ENCODE results near the gene CD40. TPM values are rescaled to one million over a fixed set of nuclear protein-coding genes. Genes with fewer than 3 reads are reported as not detected.

CD40 gene
- total RNA-seq, 2 donors from 2014 or later, result 0.68 to 5.8 TPM

- H3K4me1 Mint-ChIP-seq, result peaks cover 3% of the 10 kb centered on the region
- peaks cover 78% of the 10 kb centered on the region for H3K27me3 Mint-ChIP-seq
- ATAC-seq (no peak), DNase-seq (no peak)
- no peak overlapping the region for H3K4me3 Mint-ChIP-seq
- H3K9me3 ChIP-seq (ENCODE audit: control insufficient read depth, low read length, poor library complexity, severe bottlenecking), result no peaks in the 10 kb centered on the region
- no peak overlapping the region for H3K27ac Mint-ChIP-seq
- peaks cover 4% of the 10 kb centered on the region for H3K36me3 Mint-ChIP-seq (ENCODE audit: low read depth)
Measured at GRCh38 chr20:46133886-46134654, 16.0 kb downstream of the CD40 start.

GRCh38 chr20:46134716-46135115 lies 16.6 kb downstream of the CD40 start:
- Mint-ChIP-seq H3K4me3 (no peak overlapping the region), H3K4me1 (peaks cover 5% of the 10 kb centered on the region), H3K27me3 (peaks cover 80% of the 10 kb centered on the region), H3K27ac (no peak overlapping the region), H3K36me3 (ENCODE audit: low read depth) (peaks cover 6% of the 10 kb centered on the region)
- ATAC-seq (no peak), DNase-seq (no peak)
- no peaks in the 10 kb centered on the region for H3K9me3 ChIP-seq (ENCODE audit: control insufficient read depth, low read length, poor library complexity, severe bottlenecking)

GRCh38 chr20:46135856-46136633 lies 17.9 kb downstream of the CD40 start:
- no peak for DNase-seq
- peaks cover 7% of the 10 kb centered on the region for H3K4me1 Mint-ChIP-seq
- H3K4me3 Mint-ChIP-seq, result no peak overlapping the region
- H3K27me3 Mint-ChIP-seq, result peaks cover 81% of the 10 kb centered on the region
- ATAC-seq, result no peak
- H3K9me3 ChIP-seq (ENCODE audit: control insufficient read depth, low read length, poor library complexity, severe bottlenecking), result no peaks in the 10 kb centered on the region
- H3K36me3 Mint-ChIP-seq (ENCODE audit: low read depth), result peaks cover 11% of the 10 kb centered on the region
- no peak overlapping the region for H3K27ac Mint-ChIP-seq

GRCh38 chr20:46137816-46138215 lies 19.7 kb downstream of the CD40 start:
- Mint-ChIP-seq H3K27me3 (peaks cover 82% of the 10 kb centered on the region), H3K4me3 (no peak overlapping the region)
- no peak for ATAC-seq

GRCh38 chr20:46139266-46139889 lies 21.3 kb downstream of the CD40 start:
- H3K9me3 ChIP-seq (ENCODE audit: control insufficient read depth, low read length, poor library complexity, severe bottlenecking), result no peaks in the 10 kb centered on the region
- no peak for DNase-seq
- peak overlapping the region; percentile 29 for H3K27ac Mint-ChIP-seq
- no peak overlapping the region for H3K4me3 Mint-ChIP-seq
- ATAC-seq, result no peak
- peaks cover 9% of the 10 kb centered on the region for H3K4me1 Mint-ChIP-seq
- peaks cover 87% of the 10 kb centered on the region for H3K27me3 Mint-ChIP-seq
- H3K36me3 Mint-ChIP-seq (ENCODE audit: low read depth), result peaks cover 23% of the 10 kb centered on the region

More at GRCh38 chr20:46137816-46138215, 19.7 kb downstream of the CD40 start:
- H3K4me1 Mint-ChIP-seq, result peaks cover 11% of the 10 kb centered on the region
- no peak for DNase-seq
- H3K9me3 ChIP-seq (ENCODE audit: control insufficient read depth, low read length, poor library complexity, severe bottlenecking), result no peaks in the 10 kb centered on the region
- no peak overlapping the region for H3K27ac Mint-ChIP-seq
- peaks cover 21% of the 10 kb centered on the region for H3K36me3 Mint-ChIP-seq (ENCODE audit: low read depth)

GRCh38 chr20:46139908-46140482 lies 21.9 kb downstream of the CD40 start:
- H3K4me1 Mint-ChIP-seq, result peaks cover 9% of the 10 kb centered on the region
- no peaks in the 10 kb centered on the region for H3K9me3 ChIP-seq (ENCODE audit: control insufficient read depth, low read length, poor library complexity, severe bottlenecking)
- no peak overlapping the region for H3K27ac Mint-ChIP-seq
- no peak overlapping the region for H3K4me3 Mint-ChIP-seq
- DNase-seq (no peak), ATAC-seq (no peak)
- H3K36me3 Mint-ChIP-seq (ENCODE audit: low read depth), result peaks cover 21% of the 10 kb centered on the region
- H3K27me3 Mint-ChIP-seq, result peaks cover 84% of the 10 kb centered on the region

- no peak for ATAC-seq
- Mint-ChIP-seq H3K4me1 (peaks cover 9% of the 10 kb centered on the region), H3K4me3 (no peak overlapping the region), H3K27ac (no peak overlapping the region), H3K27me3 (peaks cover 75% of the 10 kb centered on the region), H3K36me3 (ENCODE audit: low read depth) (peaks cover 18% of the 10 kb centered on the region)
- H3K9me3 ChIP-seq (ENCODE audit: control insufficient read depth, low read length, poor library complexity, severe bottlenecking), result no peaks in the 10 kb centered on the region
- no peak for DNase-seq
Measured at GRCh38 chr20:46142124-46142523, 24.0 kb downstream of the CD40 start.

GRCh38 chr20:46144432-46145025 lies 26.4 kb downstream of the CD40 start:
- Mint-ChIP-seq H3K4me3 (no peak overlapping the region), H3K27me3 (peaks cover 51% of the 10 kb centered on the region), H3K36me3 (ENCODE audit: low read depth) (peaks cover 18% of the 10 kb centered on the region), H3K4me1 (peaks cover 9% of the 10 kb centered on the region), H3K27ac (no peak overlapping the region)
- ATAC-seq, result no peak
- H3K9me3 ChIP-seq (ENCODE audit: control insufficient read depth, low read length, poor library complexity, severe bottlenecking), result no peaks in the 10 kb centered on the region
- no peak for DNase-seq

- Mint-ChIP-seq H3K27me3 (peaks cover 39% of the 10 kb centered on the region), H3K4me3 (no peak overlapping the region), H3K36me3 (ENCODE audit: low read depth) (peaks cover 11% of the 10 kb centered on the region), H3K27ac (no peak overlapping the region), H3K4me1 (peaks cover 6% of the 10 kb centered on the region)
- H3K9me3 ChIP-seq (ENCODE audit: control insufficient read depth, low read length, poor library complexity, severe bottlenecking), result no peaks in the 10 kb centered on the region
- ATAC-seq, result no peak
- DNase-seq, result no peak
Measured at GRCh38 chr20:46145713-46146112, 27.6 kb downstream of the CD40 start.

GRCh38 chr20:46148313-46149208 lies 30.4 kb downstream of the CD40 start:
- Mint-ChIP-seq H3K27me3 (peaks cover 22% of the 10 kb centered on the region), H3K27ac (no peak overlapping the region), H3K4me3 (no peak overlapping the region)

GRCh38 chr20:46150943-46151342 lies 32.8 kb downstream of the CD40 start:
- H3K27me3 Mint-ChIP-seq, result peaks cover 24% of the 10 kb centered on the region
- peaks cover 3% of the 10 kb centered on the region for H3K36me3 Mint-ChIP-seq (ENCODE audit: low read depth)
- H3K4me1 Mint-ChIP-seq, result peaks cover 11% of the 10 kb centered on the region
- ATAC-seq (no peak), DNase-seq (no peak)
- no peak overlapping the region for H3K4me3 Mint-ChIP-seq
- H3K9me3 ChIP-seq (ENCODE audit: control insufficient read depth, low read length, poor library complexity, severe bottlenecking), result no peaks in the 10 kb centered on the region
- no peak overlapping the region for H3K27ac Mint-ChIP-seq

More at GRCh38 chr20:46148313-46149208, 30.4 kb downstream of the CD40 start:
- H3K9me3 ChIP-seq (ENCODE audit: control insufficient read depth, low read length, poor library complexity, severe bottlenecking), result no peaks in the 10 kb centered on the region
- DNase-seq (no peak), ATAC-seq (no peak)
- H3K36me3 Mint-ChIP-seq (ENCODE audit: low read depth), result no peaks in the 10 kb centered on the region
- no peaks in the 10 kb centered on the region for H3K4me1 Mint-ChIP-seq

GRCh38 chr20:46151936-46152335 lies 33.8 kb downstream of the CD40 start:
- ATAC-seq (no peak), DNase-seq (no peak)
- Mint-ChIP-seq H3K4me3 (no peak overlapping the region), H3K27me3 (peaks cover 27% of the 10 kb centered on the region), H3K36me3 (ENCODE audit: low read depth) (peaks cover 3% of the 10 kb centered on the region), H3K27ac (no peak overlapping the region), H3K4me1 (peaks cover 12% of the 10 kb centered on the region)
- no peaks in the 10 kb centered on the region for H3K9me3 ChIP-seq (ENCODE audit: control insufficient read depth, low read length, poor library complexity, severe bottlenecking)

All from T-helper 17 cell (primary cell).